ENCODE measurements around the gene NRAS. TPM values are rescaled to one million over a fixed set of nuclear protein-coding genes. Genes with fewer than 3 reads are reported as not detected.

NRAS gene
- total and polyA plus RNA-seq, 9 of the 15 experiments (the other 6 are each of a cell fraction or from before 2014, with no cell fraction given): 40.7 to 94.5 (median 75.4) TPM

DNA sequence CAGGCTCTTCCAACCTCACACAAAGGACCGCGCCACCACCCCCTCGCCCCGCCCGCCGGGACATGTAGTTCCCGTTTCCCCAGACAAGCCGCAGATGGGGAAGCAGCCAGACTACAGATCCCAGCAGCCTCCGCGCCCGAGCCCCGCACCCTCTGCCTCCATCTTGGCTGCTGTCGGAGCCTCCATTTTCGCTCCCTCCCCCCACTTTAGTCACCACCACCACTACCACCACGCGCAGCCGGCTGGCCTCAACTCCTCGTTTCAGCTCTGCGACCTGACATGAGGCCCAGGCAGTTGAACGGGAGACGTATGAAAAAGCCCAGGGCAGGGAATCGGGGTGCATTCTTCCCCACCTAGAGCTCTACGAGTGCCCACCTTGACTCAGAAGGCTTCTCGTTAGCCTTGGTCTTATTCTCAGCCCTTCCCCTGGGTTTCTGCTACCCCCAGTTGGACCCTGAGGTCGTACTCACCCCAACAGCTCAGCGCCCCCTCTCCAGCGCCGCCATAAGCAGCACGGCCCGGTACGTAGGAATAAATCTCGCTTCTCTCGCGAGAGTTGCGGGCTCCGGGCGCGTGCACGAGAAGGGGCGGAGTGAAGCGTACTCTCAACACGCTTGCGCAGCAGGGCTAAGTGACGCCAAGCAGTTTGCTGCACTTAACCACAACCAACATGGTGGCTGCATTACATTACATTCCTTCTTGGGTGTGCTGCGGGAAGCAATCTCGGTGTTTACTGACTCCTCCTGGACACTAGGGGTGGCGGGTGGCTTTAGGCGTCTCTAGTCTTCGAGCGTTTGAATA is 41.1 kb upstream of the NRAS start, which contains the start of gene CSDE1 (continued):
- TF ChIP-seq, protein P1, sequence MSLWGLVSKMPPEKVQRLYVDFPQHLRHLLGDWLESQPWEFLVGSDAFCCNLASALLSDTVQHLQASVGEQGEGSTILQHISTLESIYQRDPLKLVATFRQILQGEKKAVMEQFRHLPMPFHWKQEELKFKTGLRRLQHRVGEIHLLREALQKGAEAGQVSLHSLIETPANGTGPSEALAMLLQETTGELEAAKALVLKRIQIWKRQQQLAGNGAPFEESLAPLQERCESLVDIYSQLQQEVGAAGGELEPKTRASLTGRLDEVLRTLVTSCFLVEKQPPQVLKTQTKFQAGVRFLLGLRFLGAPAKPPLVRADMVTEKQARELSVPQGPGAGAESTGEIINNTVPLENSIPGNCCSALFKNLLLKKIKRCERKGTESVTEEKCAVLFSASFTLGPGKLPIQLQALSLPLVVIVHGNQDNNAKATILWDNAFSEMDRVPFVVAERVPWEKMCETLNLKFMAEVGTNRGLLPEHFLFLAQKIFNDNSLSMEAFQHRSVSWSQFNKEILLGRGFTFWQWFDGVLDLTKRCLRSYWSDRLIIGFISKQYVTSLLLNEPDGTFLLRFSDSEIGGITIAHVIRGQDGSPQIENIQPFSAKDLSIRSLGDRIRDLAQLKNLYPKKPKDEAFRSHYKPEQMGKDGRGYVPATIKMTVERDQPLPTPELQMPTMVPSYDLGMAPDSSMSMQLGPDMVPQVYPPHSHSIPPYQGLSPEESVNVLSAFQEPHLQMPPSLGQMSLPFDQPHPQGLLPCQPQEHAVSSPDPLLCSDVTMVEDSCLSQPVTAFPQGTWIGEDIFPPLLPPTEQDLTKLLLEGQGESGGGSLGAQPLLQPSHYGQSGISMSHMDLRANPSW (CRISPR knock-in tag; IDR thresholded peaks at IDR 0.05): peak; percentile 83; the same call in 1 of the 2 replicates
- TF ChIP-seq, protein P2, sequence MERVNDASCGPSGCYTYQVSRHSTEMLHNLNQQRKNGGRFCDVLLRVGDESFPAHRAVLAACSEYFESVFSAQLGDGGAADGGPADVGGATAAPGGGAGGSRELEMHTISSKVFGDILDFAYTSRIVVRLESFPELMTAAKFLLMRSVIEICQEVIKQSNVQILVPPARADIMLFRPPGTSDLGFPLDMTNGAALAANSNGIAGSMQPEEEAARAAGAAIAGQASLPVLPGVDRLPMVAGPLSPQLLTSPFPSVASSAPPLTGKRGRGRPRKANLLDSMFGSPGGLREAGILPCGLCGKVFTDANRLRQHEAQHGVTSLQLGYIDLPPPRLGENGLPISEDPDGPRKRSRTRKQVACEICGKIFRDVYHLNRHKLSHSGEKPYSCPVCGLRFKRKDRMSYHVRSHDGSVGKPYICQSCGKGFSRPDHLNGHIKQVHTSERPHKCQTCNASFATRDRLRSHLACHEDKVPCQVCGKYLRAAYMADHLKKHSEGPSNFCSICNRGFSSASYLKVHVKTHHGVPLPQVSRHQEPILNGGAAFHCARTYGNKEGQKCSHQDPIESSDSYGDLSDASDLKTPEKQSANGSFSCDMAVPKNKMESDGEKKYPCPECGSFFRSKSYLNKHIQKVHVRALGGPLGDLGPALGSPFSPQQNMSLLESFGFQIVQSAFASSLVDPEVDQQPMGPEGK (CRISPR knock-in tag; IDR thresholded peaks at IDR 0.05; ENCODE audit: borderline replicate concordance): no peak
- TF ChIP-seq CCAR2 (IDR thresholded peaks at IDR 0.05; ENCODE audit: low read depth, low read length) (no peak), DACH1 (IDR thresholded peaks at IDR 0.05; ENCODE audit: partially characterized antibody) (no peak), ERF (CRISPR knock-in tag; IDR thresholded peaks at IDR 0.05) (peak; percentile 76; the same call in 1 of the 2 replicates), ZNF282 (CRISPR knock-in tag; IDR thresholded peaks at IDR 0.05) (no peak), YBX1 (IDR thresholded peaks at IDR 0.05) (no peak), POLR2AphosphoS5 (IDR thresholded peaks at IDR 0.05; ENCODE audit: control insufficient read depth, insufficient read depth, low read depth, low read length) (peak; percentile 97), GABPA (tag; conservative IDR thresholded peaks at IDR 0.05; ENCODE audit: low read depth) (0 out of 2 replicates have a peak, but pooled peaks have one; percentile 37), KLF16 (IDR thresholded peaks at IDR 0.05) (no peak), MTA2 (IDR thresholded peaks at IDR 0.05; ENCODE audit: low read depth) (no peak), EP300 (IDR thresholded peaks at IDR 0.05; ENCODE audit: low read length) (0 out of 2 replicates have a peak, but pooled peaks have one; percentile 9), ZNF224 (CRISPR knock-in tag; IDR thresholded peaks at IDR 0.05) (no peak), ZNF140 (CRISPR knock-in tag; IDR thresholded peaks at IDR 0.05) (no peak), KAT7 (CRISPR knock-in tag; IDR thresholded peaks at IDR 0.05; ENCODE audit: borderline replicate concordance) (peak; percentile 84; the same call in 1 of the 2 replicates), MIER1 (IDR thresholded peaks at IDR 0.05; ENCODE audit: low read depth) (0 out of 2 replicates have a peak, but pooled peaks have one; percentile 71), ZBTB7A (IDR thresholded peaks at IDR 0.05; ENCODE audit: borderline replicate concordance, control insufficient read depth, low read depth, low read length) (peak; percentile 65; the same call in 1 of the 2 replicates), ZNF644 (tag; IDR thresholded peaks at IDR 0.05; ENCODE audit: low read depth) (peak; percentile 67; the same call in 1 of the 2 replicates), SLC30A9 (CRISPR knock-in tag; IDR thresholded peaks at IDR 0.05) (no peak), CREM (IDR thresholded peaks at IDR 0.05; ENCODE audit: low read depth) (peak; percentile 91)
- TF ChIP-seq, protein P3, sequence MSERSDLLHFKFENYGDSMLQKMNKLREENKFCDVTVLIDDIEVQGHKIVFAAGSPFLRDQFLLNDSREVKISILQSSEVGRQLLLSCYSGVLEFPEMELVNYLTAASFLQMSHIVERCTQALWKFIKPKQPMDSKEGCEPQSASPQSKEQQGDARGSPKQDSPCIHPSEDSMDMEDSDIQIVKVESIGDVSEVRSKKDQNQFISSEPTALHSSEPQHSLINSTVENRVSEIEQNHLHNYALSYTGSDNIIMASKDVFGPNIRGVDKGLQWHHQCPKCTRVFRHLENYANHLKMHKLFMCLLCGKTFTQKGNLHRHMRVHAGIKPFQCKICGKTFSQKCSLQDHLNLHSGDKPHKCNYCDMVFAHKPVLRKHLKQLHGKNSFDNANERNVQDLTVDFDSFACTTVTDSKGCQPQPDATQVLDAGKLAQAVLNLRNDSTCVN (CRISPR knock-in tag; IDR thresholded peaks at IDR 0.05): peak; percentile 94
